MM.1S (cell line): Measurements from ENCODE around the gene LCN12.

ENCODE experiments used
- DNase-seq: peaks from one replicate; pipeline ENCODE4 v3.0.0-alpha.2; 2015
- H2AFZ ChIP-seq: fragments of 300-600 bp; sonication (generic); 2 replicates; pipeline ENCODE4 v1.6.0; 2016; ENCODE audit warnings: antibody characterized with exemption, low read length
- H3F3A ChIP-seq: fragments of 300-600 bp; sonication (generic); 2 replicates; pipeline ENCODE4 v1.6.1; 2016; ENCODE audit warnings: mild to moderate bottlenecking, antibody characterized with exemption, low read length, moderate library complexity, mixed read lengths; ENCODE audit not compliant: insufficient read depth
- H3K27ac ChIP-seq: fragments of 300-600 bp; sonication (generic); 2 replicates; pipeline ENCODE4 v1.5.1; 2016; ENCODE audit warnings: mild to moderate bottlenecking, low read length
- H3K27me3 ChIP-seq: fragments of 300-600 bp; sonication (generic); replicated peaks from 2 replicates; pipeline ENCODE4 v1.6.0; 2016; ENCODE audit warnings: low read length; ENCODE audit not compliant: insufficient read depth
- H3K36me3 ChIP-seq: fragments of 300-600 bp; sonication (generic); replicated peaks from 2 replicates; pipeline ENCODE4 v1.6.1; 2016; ENCODE audit warnings: mild to moderate bottlenecking, low read length, mixed read lengths; ENCODE audit not compliant: insufficient read depth
- H3K4me1 ChIP-seq: fragments of 300-600 bp; sonication (generic); 2 replicates; pipeline ENCODE4 v1.6.1; 2016; ENCODE audit warnings: low read length, mixed read lengths
- H3K4me2 ChIP-seq: fragments of 300-600 bp; sonication (generic); 2 replicates; pipeline ENCODE4 v1.6.0; 2016; ENCODE audit warnings: low read depth, low read length
- H3K4me3 ChIP-seq: fragments of 300-600 bp; sonication (generic); 2 replicates; pipeline ENCODE4 v1.5.1; 2016; ENCODE audit warnings: low read length, mixed read lengths
- H3K79me2 ChIP-seq: fragments of 300-600 bp; sonication (generic); 2 replicates; pipeline ENCODE4 v1.6.1; 2016; ENCODE audit warnings: mixed run types, low read length, mixed read lengths
- H3K9ac ChIP-seq: fragments of 300-600 bp; sonication (generic); 2 replicates; pipeline ENCODE4 v1.6.1; 2016; ENCODE audit warnings: low read length, mixed read lengths
- H3K9me2 ChIP-seq: fragments of 300-600 bp; sonication (generic); replicated peaks from 2 replicates; pipeline ENCODE4 v1.6.1; 2016; ENCODE audit warnings: mild to moderate bottlenecking, low read length, mixed read lengths; ENCODE audit not compliant: insufficient read depth
- H3K9me3 ChIP-seq: fragments of 300-600 bp; sonication (generic); replicated peaks from 2 replicates; pipeline ENCODE4 v1.6.1; 2016; ENCODE audit warnings: mild to moderate bottlenecking, low read length, mixed read lengths; ENCODE audit not compliant: insufficient read depth
- H4K20me1 ChIP-seq: fragments of 300-600 bp; sonication (generic); 2 replicates; pipeline ENCODE4 v1.6.1; 2016; ENCODE audit warnings: mild to moderate bottlenecking, low read length, moderate library complexity, mixed read lengths; ENCODE audit not compliant: insufficient read depth
- EZH2 ChIP-seq: fragments of 300-600 bp; sonication (generic); optimal IDR thresholded peaks from 2 replicates; pipeline ENCODE3; 2017; ENCODE audit warnings: low read depth, mild to moderate bottlenecking, antibody characterized with exemption, low read length, mixed read lengths
- EZH2phosphoT487 ChIP-seq: fragments of 300-600 bp; sonication (generic); IDR thresholded peaks from 2 replicates; pipeline ENCODE4 v1.6.1; 2018; ENCODE audit warnings: antibody characterized with exemption, low read length
- TF ChIP-seq, protein P1 (sequence below): fragments of 300-600 bp; sonication (generic); IDR thresholded peaks from 2 replicates; pipeline ENCODE4 v1.5.1; 2016; ENCODE audit warnings: antibody characterized with exemption, low read length, mixed read lengths

LCN12 gene

DNA sequence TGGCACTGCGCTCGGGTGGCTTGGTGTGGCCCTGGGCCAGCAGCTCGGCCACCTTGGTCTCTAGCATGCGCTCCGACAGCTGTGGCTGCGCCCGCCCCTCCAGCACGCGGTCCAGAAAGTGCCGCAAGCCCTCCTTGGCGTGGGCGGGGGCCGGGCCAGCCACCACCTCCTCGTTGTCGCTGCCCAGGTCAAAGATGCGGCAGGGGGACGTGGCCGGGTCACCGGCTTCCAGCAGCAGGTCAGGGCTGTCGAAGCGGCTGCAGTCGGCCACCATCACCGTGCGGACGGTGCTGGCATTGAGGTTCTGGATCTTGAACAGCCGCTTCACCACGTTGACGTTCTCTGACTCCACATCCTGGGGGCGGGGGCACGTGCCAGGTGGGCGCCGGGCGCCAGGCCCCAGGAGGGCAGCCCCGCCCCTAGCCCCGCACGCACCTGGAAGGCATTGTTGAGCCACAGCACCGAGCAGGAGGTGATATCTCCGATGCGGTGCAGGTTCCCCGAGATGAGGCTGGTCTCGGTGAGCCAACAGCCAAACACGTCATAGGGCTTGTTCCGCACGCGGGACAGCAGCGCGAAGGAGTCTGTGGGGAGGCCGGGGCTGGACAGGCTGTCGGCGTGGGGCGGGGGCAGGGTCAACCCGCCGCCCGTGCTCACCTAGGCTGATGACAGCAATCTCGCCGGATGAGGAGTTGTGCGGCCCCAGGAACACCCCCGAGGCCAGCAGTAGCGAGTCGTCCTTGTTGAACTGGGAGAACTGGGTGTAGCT, 9.8 kb upstream of the LCN12 start:
- H3K4me1 ChIP-seq: peaks cover 3% of the 10 kb centered on the region; the same call in 1 of the 2 replicates
- DNase-seq: no peak
- TF ChIP-seq, protein P1, sequence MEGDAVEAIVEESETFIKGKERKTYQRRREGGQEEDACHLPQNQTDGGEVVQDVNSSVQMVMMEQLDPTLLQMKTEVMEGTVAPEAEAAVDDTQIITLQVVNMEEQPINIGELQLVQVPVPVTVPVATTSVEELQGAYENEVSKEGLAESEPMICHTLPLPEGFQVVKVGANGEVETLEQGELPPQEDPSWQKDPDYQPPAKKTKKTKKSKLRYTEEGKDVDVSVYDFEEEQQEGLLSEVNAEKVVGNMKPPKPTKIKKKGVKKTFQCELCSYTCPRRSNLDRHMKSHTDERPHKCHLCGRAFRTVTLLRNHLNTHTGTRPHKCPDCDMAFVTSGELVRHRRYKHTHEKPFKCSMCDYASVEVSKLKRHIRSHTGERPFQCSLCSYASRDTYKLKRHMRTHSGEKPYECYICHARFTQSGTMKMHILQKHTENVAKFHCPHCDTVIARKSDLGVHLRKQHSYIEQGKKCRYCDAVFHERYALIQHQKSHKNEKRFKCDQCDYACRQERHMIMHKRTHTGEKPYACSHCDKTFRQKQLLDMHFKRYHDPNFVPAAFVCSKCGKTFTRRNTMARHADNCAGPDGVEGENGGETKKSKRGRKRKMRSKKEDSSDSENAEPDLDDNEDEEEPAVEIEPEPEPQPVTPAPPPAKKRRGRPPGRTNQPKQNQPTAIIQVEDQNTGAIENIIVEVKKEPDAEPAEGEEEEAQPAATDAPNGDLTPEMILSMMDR: no peak
- TF ChIP-seq EZH2phosphoT487 (no peak), EZH2 (no peak)
- H3K27ac ChIP-seq: no peak overlapping the region
- H3K4me3 ChIP-seq: no peak overlapping the region
- no peaks in the 10 kb centered on the region for H3F3A ChIP-seq
- H3K9me2 ChIP-seq: no peaks in the 10 kb centered on the region
- peaks cover 29% of the 10 kb centered on the region for H3K79me2 ChIP-seq
- no peak overlapping the region for H2AFZ ChIP-seq
- no peak overlapping the region for H3K4me2 ChIP-seq
- no peaks in the 10 kb centered on the region for H3K9me3 ChIP-seq
- H4K20me1 ChIP-seq: no peaks in the 10 kb centered on the region
- H3K9ac ChIP-seq: no peak overlapping the region
- H3K36me3 ChIP-seq: peaks cover 17% of the 10 kb centered on the region
- no peaks in the 10 kb centered on the region for H3K27me3 ChIP-seq

DNA sequence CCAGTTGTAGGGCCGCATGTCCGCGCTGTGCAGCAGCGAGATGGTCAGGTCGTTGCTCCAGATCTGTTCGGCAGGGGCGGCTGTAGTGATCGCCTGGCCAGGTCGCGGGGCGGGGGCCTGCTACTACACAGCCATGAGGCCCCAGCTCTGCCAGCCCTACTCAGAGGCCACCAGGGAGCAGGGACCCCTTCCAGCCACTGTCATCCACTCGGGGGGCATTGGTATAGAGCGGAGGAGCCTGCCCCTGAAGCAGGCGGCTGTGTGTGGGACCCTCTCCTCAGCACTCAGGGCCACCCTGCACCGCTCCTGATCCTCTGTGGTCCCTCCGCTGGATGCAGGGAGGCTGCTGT, 9.2 kb upstream of the LCN12 start:
- H3K4me2 ChIP-seq: no peak overlapping the region; the same call in 1 of the 2 replicates
- peaks cover 17% of the 10 kb centered on the region for H3K36me3 ChIP-seq
- no peak overlapping the region for H3K9ac ChIP-seq
- H3K4me3 ChIP-seq: no peak overlapping the region
- TF ChIP-seq, protein P1: no peak
- H3F3A ChIP-seq: no peaks in the 10 kb centered on the region
- H3K4me1 ChIP-seq: peaks cover 3% of the 10 kb centered on the region; the same call in 1 of the 2 replicates
- H4K20me1 ChIP-seq: no peaks in the 10 kb centered on the region
- H2AFZ ChIP-seq: no peak overlapping the region
- DNase-seq: no peak
- no peak overlapping the region for H3K27ac ChIP-seq
- H3K9me3 ChIP-seq: no peaks in the 10 kb centered on the region
- H3K9me2 ChIP-seq: no peaks in the 10 kb centered on the region
- no peaks in the 10 kb centered on the region for H3K27me3 ChIP-seq
- peaks cover 29% of the 10 kb centered on the region for H3K79me2 ChIP-seq

DNA sequence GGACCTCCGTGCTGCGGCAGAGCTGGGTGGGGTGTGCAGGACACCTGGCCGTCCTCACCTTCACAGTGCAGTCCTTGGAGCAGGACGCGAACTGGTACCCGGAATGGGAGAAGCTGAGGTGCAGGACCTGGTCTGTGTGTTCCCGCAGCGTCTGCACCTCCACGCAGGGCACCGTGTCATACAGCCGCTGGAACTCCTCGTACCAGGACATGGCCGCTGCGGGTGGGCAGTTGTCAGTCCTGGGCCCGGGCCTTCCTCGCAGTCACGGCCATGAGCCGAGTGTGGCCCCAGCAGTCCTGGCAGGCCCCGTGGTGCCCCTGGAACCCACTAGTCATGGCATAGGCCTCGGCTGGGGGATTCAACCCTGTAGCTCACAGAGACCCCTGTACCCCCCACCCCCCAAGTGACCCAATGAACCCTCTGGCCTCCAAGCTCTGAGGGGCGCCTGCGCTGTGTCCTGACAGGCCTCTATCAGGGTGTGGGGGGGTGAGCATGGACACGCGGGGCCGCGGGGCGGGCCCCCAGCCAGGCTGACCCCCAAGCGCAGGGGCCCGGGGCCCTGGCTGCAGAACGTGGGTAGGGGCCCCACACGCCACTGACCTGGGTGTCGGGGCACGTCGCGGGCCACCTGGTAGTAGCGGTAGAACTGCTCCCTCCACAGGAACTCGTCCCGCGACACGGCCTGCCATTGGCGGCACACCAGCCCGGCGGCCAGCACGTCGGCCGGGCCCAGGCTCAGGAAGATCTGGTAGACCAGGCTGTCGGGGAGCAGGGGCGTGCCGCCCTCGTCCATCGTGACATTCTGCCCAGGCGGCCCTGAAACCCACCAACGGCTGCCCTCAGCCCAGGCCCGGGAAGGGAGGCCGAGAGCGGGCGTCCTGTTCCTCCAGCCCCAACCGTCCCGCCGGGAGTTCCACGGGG, 8.5 kb upstream of the LCN12 start:
- Histone ChIP-seq H3K4me1 (peaks cover 3% of the 10 kb centered on the region; the same call in 1 of the 2 replicates), H3K9me3 (no peaks in the 10 kb centered on the region), H4K20me1 (no peaks in the 10 kb centered on the region), H3K4me3 (peak overlapping the region; percentile 93), H3K27me3 (no peaks in the 10 kb centered on the region), H3K79me2 (peaks cover 29% of the 10 kb centered on the region), H2AFZ (0 out of 2 replicates have a peak overlapping the region, but pooled peaks have one; percentile 42), H3K9me2 (no peaks in the 10 kb centered on the region), H3F3A (no peaks in the 10 kb centered on the region), H3K27ac (peak overlapping the region; percentile 44; the same call in 1 of the 2 replicates), H3K9ac (peak overlapping the region; percentile 84), H3K4me2 (peak overlapping the region; percentile 91), H3K36me3 (peaks cover 17% of the 10 kb centered on the region)
- peak; percentile 37 for DNase-seq
- TF ChIP-seq, protein P1: no peak; the same call in 1 of the 2 replicates
- TF ChIP-seq EZH2phosphoT487: no peak
- TF ChIP-seq EZH2: no peak
